Measurements from ENCODE around the gene DGCR8.

The DGCR8 gene

DNA sequence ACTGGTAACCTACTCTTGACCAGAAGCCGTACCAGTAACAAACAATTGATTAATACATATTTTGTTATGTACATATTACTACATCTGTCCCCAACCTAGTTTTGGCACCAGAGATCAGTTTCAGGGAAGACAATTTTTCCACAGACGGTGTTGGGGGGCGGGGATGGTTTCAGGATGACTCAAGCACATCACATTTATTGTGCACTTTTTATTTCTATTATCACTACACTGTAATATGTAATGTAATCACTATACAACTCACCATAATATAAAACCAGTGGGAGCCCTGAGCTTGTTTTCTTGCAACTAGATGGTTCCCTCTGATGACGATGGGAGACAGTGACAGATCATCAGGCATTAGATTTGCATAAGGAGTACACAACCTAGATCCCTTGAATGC, 15.5 kb downstream of the DGCR8 start:
- peaks cover 65 to 91% of the 10 kb centered on the region in 2 donors for H3K36me3 ChIP-seq (ENCODE audit: control insufficient read depth in 1 of 2, insufficient read depth in 2 of 2, low read length in 2 of 2)

DNA sequence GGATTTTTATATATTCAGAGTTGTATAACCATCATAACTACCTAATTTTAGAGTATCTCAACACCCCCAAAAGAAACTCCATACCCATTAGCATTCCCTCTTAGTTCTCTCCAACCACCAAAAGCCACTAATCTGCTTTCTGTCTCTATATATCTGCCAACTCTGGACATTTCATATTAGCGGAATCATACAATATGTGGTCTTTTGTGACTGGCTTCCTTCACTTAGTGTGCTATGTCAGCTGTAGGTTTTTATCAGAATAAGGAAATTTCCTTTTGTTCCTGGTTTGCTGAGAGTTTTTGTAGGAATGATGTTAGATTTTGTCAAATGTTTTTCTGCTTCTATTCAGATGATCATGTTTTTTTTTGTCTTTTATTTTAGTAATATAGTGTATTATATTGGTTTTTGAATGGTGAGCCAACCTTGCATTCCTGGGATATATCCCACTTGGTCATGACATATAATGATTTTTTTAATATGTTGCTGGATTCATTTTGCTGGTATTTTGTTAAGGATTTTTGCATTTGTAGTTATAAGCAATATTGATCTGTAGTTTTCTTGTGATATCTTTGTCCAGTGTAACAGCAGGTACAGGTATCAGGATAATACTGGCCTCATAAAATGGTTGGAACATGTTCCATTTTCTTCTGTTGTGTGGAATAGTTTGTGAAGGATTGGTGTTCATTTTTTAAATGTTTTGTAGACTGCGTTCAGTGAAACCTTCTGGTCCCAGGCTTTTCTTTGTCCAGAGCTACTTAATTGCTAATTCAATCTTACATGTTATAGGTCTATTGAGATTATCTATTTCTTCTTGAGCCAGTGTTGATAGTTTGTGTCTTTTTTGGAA, 16.8 kb downstream of the DGCR8 start:
- Histone ChIP-seq H3K4me3 (ENCODE audit: low read depth in 1 of 2, low read length in 2 of 2) (no peak overlapping the region), H3K27ac (ENCODE audit: low read length) (no peak overlapping the region), H3K27me3 (ENCODE audit: low read depth, low read length) (no peaks in the 10 kb centered on the region), H3K4me1 (ENCODE audit: control insufficient read depth in 1 of 2, insufficient read depth in 2 of 2, low read length in 2 of 2) (no peaks in the 10 kb centered on the region), H3K9me3 (ENCODE audit: control insufficient read depth in 1 of 2, low read length in 2 of 2) (no peaks in the 10 kb centered on the region), H3K36me3 (ENCODE audit: control insufficient read depth in 1 of 2, insufficient read depth in 2 of 2, low read length in 2 of 2) (peaks cover 58 to 91% of the 10 kb centered on the region in 2 donors)

More for the DNA sequence above, 15.5 kb downstream of the DGCR8 start:
- Histone ChIP-seq H3K4me3 (ENCODE audit: low read depth in 1 of 2, low read length in 2 of 2) (no peak overlapping the region), H3K27ac (ENCODE audit: low read length) (no peak overlapping the region), H3K27me3 (ENCODE audit: low read depth, low read length) (no peaks in the 10 kb centered on the region), H3K4me1 (ENCODE audit: control insufficient read depth in 1 of 2, insufficient read depth in 2 of 2, low read length in 2 of 2) (no peaks in the 10 kb centered on the region), H3K9me3 (ENCODE audit: control insufficient read depth in 1 of 2, low read length in 2 of 2) (no peaks in the 10 kb centered on the region)

DNA sequence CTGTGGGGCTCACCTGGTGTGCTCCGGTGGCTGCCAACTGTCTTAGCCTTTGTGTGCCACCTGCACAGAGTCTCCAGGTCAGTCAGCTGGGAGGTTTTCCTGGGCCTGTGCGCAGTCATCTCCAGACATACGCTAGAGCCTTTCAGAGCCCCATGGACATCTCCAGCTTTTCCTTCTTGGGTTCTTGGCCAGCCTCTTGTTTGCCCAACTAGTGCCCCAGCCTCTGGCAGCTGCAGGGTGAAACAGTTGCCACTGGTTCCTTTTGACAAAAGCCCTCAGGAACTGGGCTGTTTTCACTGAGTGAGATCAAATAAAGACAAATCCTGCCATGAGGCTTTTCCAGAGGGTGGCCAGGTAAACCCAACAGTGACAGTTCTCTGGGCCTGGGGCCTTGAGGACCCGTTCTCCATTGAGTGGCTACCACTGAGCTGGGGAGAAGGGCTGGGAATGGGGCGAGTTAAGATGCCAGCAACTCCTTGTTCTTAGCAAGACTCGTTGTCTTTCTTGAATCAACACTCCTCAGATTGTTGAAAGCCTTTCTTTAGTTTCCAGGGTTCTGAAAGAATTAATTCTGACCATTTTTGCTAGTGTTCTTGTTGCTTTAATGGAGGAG, 19.2 kb downstream of the DGCR8 start:
- no peak overlapping the region for H3K4me3 ChIP-seq (ENCODE audit: low read depth in 1 of 2, low read length in 2 of 2)
- H3K4me1 ChIP-seq (ENCODE audit: control insufficient read depth in 1 of 2, insufficient read depth in 2 of 2, low read length in 2 of 2) = no peaks in the 10 kb centered on the region
- H3K27ac ChIP-seq (ENCODE audit: low read length) = no peak overlapping the region
- no peaks in the 10 kb centered on the region for H3K9me3 ChIP-seq (ENCODE audit: control insufficient read depth in 1 of 2, low read length in 2 of 2)
- no peaks in the 10 kb centered on the region for H3K27me3 ChIP-seq (ENCODE audit: low read depth, low read length)
- H3K36me3 ChIP-seq (ENCODE audit: control insufficient read depth in 1 of 2, insufficient read depth in 2 of 2, low read length in 2 of 2) = peaks cover 50 to 78% of the 10 kb centered on the region in 2 donors

DNA sequence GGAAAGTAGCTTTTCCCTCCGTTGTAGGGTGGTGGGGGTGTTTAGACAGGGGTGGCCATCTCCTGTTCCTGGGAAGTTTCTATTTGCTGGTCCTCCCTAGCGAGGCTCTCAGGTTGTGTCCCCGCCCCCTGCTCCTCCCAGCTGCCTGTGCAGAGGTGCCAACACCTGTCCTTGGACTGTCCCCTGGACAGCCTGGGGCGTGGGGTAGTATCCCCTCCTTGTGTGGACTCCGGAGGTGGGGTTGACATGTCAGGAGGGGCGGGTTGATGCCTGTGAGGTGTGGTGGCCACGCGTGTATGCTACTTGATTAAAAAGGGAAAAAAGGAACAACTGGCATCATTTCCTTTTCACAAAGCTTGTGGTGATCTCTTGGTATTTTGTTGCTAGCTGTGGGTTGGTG, 21.6 kb downstream of the DGCR8 start:
- Histone ChIP-seq H3K27ac (ENCODE audit: low read length) (no peak overlapping the region), H3K36me3 (ENCODE audit: control insufficient read depth in 1 of 2, insufficient read depth in 2 of 2, low read length in 2 of 2) (peaks cover 52 to 76% of the 10 kb centered on the region in 2 donors), H3K9me3 (ENCODE audit: control insufficient read depth in 1 of 2, low read length in 2 of 2) (no peaks in the 10 kb centered on the region), H3K4me1 (ENCODE audit: control insufficient read depth in 1 of 2, insufficient read depth in 2 of 2, low read length in 2 of 2) (no peaks in the 10 kb centered on the region), H3K4me3 (ENCODE audit: low read depth in 1 of 2, low read length in 2 of 2) (no peak overlapping the region), H3K27me3 (ENCODE audit: low read depth, low read length) (no peaks in the 10 kb centered on the region)

DNA sequence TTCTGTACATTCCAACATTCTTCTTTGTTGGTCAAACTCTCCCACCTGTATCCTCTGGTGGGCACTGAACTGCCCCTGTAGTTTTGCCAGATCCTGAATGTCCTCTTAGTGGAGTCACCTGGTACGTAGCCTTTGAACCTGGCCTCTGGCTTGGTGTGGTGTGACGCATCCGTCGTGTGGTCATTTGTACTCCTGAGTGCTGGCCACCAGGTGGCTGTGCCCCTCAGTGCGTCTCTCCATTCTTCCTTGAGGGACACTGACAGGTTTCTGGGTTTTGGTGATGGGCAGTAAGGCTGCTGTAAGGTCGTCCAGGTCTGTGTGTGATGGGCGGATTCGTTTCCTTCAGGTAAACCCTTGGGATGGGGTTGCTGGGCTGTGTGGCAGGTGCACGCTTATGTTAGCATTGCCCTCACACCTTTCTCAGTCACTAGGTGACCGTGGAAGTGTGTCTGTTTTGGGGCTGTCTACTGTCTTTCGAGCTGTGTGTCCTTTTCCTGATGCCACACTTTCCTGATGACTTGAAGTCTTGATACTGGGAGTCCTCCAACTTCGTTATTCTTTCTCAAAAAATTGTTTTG, 22.3 kb downstream of the DGCR8 start:
- H3K36me3 ChIP-seq (ENCODE audit: control insufficient read depth in 1 of 2, insufficient read depth in 2 of 2, low read length in 2 of 2) = peaks cover 57 to 76% of the 10 kb centered on the region in 2 donors

DNA sequence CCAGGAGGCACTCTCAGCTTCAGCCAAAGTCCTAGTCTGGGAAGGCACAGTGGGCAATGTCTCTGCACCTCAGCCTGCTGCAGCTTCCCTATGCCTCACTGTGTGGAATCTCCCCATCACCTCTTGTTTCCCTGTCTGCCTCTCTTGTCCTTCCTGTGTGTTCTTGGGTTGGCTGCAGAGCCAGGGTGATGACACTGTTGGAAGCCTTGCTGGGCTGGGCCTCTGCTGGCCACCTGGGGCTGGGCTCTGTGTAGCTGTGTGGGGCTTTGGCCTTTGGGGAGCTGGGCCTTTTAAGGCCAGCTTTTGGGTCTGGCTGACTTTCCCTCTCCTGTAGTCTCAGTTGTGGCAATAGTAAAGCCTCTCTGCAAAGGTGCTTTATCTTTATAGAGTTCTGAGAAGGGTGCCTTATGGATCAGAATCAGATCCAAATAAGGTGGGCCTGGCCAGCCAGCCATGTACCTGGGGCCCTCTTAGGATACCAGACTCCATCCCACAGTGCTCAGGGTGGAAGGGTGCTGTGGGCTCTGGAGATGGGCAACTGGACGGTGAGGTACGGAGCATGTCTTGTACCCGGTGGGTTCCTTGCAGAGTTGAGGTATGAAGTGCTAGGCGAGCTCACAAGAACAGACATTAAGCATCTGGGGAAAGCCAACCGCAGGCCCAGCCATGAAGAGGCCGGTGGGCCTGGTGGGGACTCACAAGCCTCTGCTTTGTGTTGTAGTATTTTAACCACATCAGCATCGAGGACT, 25.6 kb downstream of the DGCR8 start:
- H3K27ac ChIP-seq (ENCODE audit: low read length) = no peak overlapping the region

More for the DNA sequence above, 22.3 kb downstream of the DGCR8 start:
- Histone ChIP-seq H3K27me3 (ENCODE audit: low read depth, low read length) (no peaks in the 10 kb centered on the region), H3K27ac (ENCODE audit: low read length) (no peak overlapping the region), H3K9me3 (ENCODE audit: control insufficient read depth in 1 of 2, low read length in 2 of 2) (no peaks in the 10 kb centered on the region), H3K4me3 (ENCODE audit: low read depth in 1 of 2, low read length in 2 of 2) (no peak overlapping the region), H3K4me1 (ENCODE audit: control insufficient read depth in 1 of 2, insufficient read depth in 2 of 2, low read length in 2 of 2) (no peaks in the 10 kb centered on the region)

DNA sequence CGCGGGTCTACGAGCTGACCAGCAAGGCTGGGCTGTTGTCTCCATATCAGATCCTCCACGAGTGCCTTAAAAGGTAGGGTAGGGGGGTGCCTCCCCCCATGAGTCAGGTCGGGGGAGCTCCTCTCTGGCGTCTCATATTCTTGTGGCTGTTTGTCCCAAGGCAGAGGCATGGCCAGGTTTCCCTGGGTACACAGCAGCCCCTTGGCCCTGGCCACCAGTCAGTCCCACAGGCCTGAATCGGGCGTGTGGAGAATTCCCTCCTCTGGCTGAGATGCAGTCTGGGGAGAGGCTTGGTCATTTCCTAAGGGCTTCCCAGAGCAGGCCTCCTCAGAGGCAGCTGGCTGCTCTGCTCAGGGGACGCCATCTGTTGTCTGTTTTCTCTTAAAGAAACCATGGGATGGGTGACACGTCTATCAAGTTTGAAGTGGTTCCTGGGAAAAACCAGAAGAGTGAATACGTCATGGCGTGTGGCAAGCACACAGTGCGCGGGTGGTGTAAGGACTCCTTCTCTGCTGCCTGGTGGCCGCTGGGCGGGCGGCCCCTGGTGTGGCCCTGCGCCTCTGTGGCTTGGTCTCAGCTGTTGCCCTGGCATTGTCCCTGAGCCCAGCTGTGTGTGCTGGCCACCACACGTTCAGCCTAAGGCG, 26.3 kb downstream of the DGCR8 start:
- H3K27ac ChIP-seq (ENCODE audit: low read length) = no peak overlapping the region
- no peaks in the 10 kb centered on the region for H3K27me3 ChIP-seq (ENCODE audit: low read depth, low read length)

More for the DNA sequence above, 25.6 kb downstream of the DGCR8 start:
- Histone ChIP-seq H3K36me3 (ENCODE audit: control insufficient read depth in 1 of 2, insufficient read depth in 2 of 2, low read length in 2 of 2) (peaks cover 60 to 83% of the 10 kb centered on the region in 2 donors), H3K27me3 (ENCODE audit: low read depth, low read length) (no peaks in the 10 kb centered on the region), H3K4me3 (ENCODE audit: low read depth in 1 of 2, low read length in 2 of 2) (no peak overlapping the region), H3K9me3 (ENCODE audit: control insufficient read depth in 1 of 2, low read length in 2 of 2) (no peaks in the 10 kb centered on the region), H3K4me1 (ENCODE audit: control insufficient read depth in 1 of 2, insufficient read depth in 2 of 2, low read length in 2 of 2) (no peaks in the 10 kb centered on the region)

DNA sequence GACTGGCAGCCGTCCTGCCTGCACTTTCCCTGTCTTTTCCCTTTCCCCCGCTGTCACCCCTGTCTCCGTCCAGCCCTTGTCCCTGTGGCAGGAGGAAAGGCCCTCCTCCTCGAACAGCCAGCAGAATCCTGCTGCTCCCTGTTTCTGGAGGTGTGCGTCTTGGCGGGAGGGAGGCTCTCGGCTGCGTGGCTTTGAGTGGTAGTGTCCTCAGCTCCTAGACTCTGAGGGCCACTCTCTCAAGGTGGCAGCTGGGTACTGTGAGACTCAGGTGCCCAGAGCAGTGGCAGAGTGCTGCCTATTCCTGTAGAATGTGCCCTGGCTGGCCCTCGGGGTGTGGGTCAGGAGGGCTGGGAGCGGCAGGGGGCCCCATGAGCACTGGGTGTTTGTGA, 26.8 kb downstream of the DGCR8 start:
- Histone ChIP-seq H3K27me3 (ENCODE audit: low read depth, low read length) (no peaks in the 10 kb centered on the region), H3K9me3 (ENCODE audit: control insufficient read depth in 1 of 2, low read length in 2 of 2) (no peaks in the 10 kb centered on the region), H3K4me3 (ENCODE audit: low read depth in 1 of 2, low read length in 2 of 2) (no peak overlapping the region), H3K27ac (ENCODE audit: low read length) (no peak overlapping the region), H3K36me3 (ENCODE audit: control insufficient read depth in 1 of 2, insufficient read depth in 2 of 2, low read length in 2 of 2) (peaks cover 58 to 80% of the 10 kb centered on the region in 2 donors), H3K4me1 (ENCODE audit: control insufficient read depth in 1 of 2, insufficient read depth in 2 of 2, low read length in 2 of 2) (no peaks in the 10 kb centered on the region)

More for the DNA sequence above, 26.3 kb downstream of the DGCR8 start:
- Histone ChIP-seq H3K9me3 (ENCODE audit: control insufficient read depth in 1 of 2, low read length in 2 of 2) (no peaks in the 10 kb centered on the region), H3K4me3 (ENCODE audit: low read depth in 1 of 2, low read length in 2 of 2) (no peak overlapping the region), H3K4me1 (ENCODE audit: control insufficient read depth in 1 of 2, insufficient read depth in 2 of 2, low read length in 2 of 2) (no peaks in the 10 kb centered on the region), H3K36me3 (ENCODE audit: control insufficient read depth in 1 of 2, insufficient read depth in 2 of 2, low read length in 2 of 2) (peaks cover 62 to 83% of the 10 kb centered on the region in 2 donors)

DNA sequence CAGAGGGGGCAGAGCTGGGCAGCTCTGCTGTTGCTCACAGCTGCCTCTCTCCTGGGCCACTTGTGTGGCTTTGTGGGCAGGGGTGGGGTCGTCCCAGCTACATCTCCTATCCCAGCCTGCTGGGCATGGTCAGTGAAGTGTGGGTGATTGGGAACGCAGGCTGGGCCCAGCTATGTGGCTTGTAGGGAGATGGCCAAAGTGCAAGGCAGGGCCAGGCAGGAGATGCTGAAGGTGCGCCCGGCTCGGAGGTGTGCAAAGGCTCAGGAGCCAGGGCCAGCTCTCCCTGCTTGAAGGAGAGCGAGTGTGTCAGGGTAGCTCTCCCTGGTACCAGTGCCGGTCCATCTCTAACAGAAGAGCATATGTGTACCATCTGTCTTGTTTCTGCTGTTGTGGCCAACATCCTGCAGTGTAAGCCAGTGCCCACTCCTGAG, 27.4 kb downstream of the DGCR8 start:
- no peak overlapping the region for H3K27ac ChIP-seq (ENCODE audit: low read length)
- H3K36me3 ChIP-seq (ENCODE audit: control insufficient read depth in 1 of 2, insufficient read depth in 2 of 2, low read length in 2 of 2) = peaks cover 51 to 80% of the 10 kb centered on the region in 2 donors
- H3K4me1 ChIP-seq (ENCODE audit: control insufficient read depth in 1 of 2, insufficient read depth in 2 of 2, low read length in 2 of 2) = no peaks in the 10 kb centered on the region
- H3K27me3 ChIP-seq (ENCODE audit: low read depth, low read length) = no peaks in the 10 kb centered on the region
- H3K4me3 ChIP-seq (ENCODE audit: low read depth in 1 of 2, low read length in 2 of 2) = no peak overlapping the region
- H3K9me3 ChIP-seq (ENCODE audit: control insufficient read depth in 1 of 2, low read length in 2 of 2) = no peaks in the 10 kb centered on the region

DNA sequence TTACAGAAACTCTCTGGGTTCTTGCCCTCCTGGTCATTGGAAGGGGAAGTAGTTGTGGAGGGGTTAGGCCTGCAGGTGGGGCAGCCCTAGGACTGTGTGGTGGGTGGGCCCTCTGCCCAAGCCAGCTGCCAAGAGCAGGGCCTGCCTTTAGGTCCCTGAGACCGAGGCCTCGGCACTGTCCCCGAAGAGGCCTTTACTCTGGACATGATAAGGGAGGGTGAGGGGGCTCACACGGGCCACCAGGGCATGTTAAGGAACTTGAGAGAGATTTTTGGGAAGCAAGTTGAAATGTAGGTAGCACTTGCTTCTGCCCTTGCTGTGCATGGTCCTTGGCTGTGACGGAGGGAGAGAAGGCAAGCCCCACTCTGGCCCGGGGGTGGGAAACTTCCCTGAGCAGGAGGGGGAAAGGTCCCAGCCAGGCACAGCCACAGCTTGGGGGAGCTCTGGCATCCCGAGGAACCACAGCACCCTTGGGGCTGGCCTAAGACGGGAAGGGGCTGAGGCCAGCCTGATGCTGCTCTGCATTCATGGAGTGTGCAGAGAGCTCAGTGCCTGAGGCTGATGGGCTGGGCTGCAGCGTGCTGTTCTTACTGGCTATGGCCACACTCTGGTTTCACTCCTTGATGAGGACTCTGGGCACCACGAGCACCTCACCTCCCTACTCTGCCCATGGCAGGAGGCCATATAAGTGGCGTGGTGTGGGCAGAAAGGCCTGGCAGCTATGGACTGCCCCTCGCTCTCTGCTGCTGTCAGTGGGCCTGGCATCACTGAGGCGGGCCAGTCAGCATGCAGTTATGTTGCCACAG, 28.1 kb downstream of the DGCR8 start:
- Histone ChIP-seq H3K27ac (ENCODE audit: low read length) (no peak overlapping the region), H3K4me1 (ENCODE audit: control insufficient read depth in 1 of 2, insufficient read depth in 2 of 2, low read length in 2 of 2) (no peaks in the 10 kb centered on the region), H3K9me3 (ENCODE audit: control insufficient read depth in 1 of 2, low read length in 2 of 2) (no peaks in the 10 kb centered on the region), H3K36me3 (ENCODE audit: control insufficient read depth in 1 of 2, insufficient read depth in 2 of 2, low read length in 2 of 2) (peaks cover 51 to 85% of the 10 kb centered on the region in 2 donors), H3K27me3 (ENCODE audit: low read depth, low read length) (no peaks in the 10 kb centered on the region), H3K4me3 (ENCODE audit: low read depth in 1 of 2, low read length in 2 of 2) (no peak overlapping the region)
